Osteoblast (primary cell): ENCODE measurements around the gene ADARB2. TPM values are rescaled to one million over a fixed set of nuclear protein-coding genes. Genes with fewer than 3 reads are reported as not detected.
A peak's percentile ranks its signal among the peaks of the same experiment; 100 is the strongest.

Experiments used
- DNase-seq: peaks from one replicate; pipeline ENCODE4 v3.0.0; 2011; ENCODE audit warnings: low spot score, mixed read lengths; ENCODE audit not compliant: insufficient read length; ENCODE audit errors: missing footprints
- H2AFZ ChIP-seq: 2 replicates; pipeline ENCODE4 v1.6.0; 2011; ENCODE audit warnings: mild to moderate bottlenecking, low read length
- H3K27ac ChIP-seq: 2 replicates; pipeline ENCODE4 v1.5.1; 2011; ENCODE audit warnings: mild to moderate bottlenecking, low read depth, low read length, moderate library complexity
- H3K27me3 ChIP-seq: 2 replicates; pipeline ENCODE4 v1.6.0; 2012; ENCODE audit warnings: mild to moderate bottlenecking, control low read depth, inconsistent platforms, low read length, moderate library complexity; ENCODE audit not compliant: insufficient read depth
- H3K36me3 ChIP-seq: 2 replicates; pipeline ENCODE4 v1.5.1; 2011; ENCODE audit warnings: mild to moderate bottlenecking, low read length, control low read depth, moderate library complexity; ENCODE audit not compliant: insufficient read depth
- H3K4me1 ChIP-seq: 2 replicates; pipeline ENCODE4 v1.5.1; 2011; ENCODE audit warnings: mild to moderate bottlenecking, low read length, control low read depth, moderate library complexity; ENCODE audit not compliant: insufficient read depth
- H3K4me2 ChIP-seq: 2 replicates; pipeline ENCODE4 v1.6.0; 2011; ENCODE audit warnings: mild to moderate bottlenecking, low read length; ENCODE audit not compliant: insufficient read depth
- H3K4me3 ChIP-seq: fragments of 200-600 bp; sonication (generic); 3 replicates; pipeline ENCODE4 v1.5.1; 2012; ENCODE audit warnings: mild to moderate bottlenecking, low read length, inconsistent platforms; ENCODE audit not compliant: insufficient read depth
- H3K79me2 ChIP-seq: 2 replicates; pipeline ENCODE4 v1.6.0; 2012; ENCODE audit warnings: mild to moderate bottlenecking, low read length, control low read depth, inconsistent platforms; ENCODE audit not compliant: insufficient read depth
- H3K9me3 ChIP-seq: 2 replicates; pipeline ENCODE4 v1.5.1; 2011; ENCODE audit warnings: low read depth, low read length, control low read depth
- H4K20me1 ChIP-seq: 2 replicates; pipeline ENCODE4 v1.6.0; 2012; ENCODE audit warnings: mild to moderate bottlenecking, low read length, control low read depth; ENCODE audit not compliant: insufficient read depth
- total RNA-seq: library from RNA; depleted of rRNA; stranded (reverse); fragments of >200 nt; gene quantifications from 2 replicates; pipeline ENCODE4 v1.2.3, GENCODE V29; 2012
- TF ChIP-seq, protein P1 (sequence below): IDR thresholded peaks from 2 replicates; pipeline ENCODE4 v1.5.1; 2011; ENCODE audit warnings: mild to moderate bottlenecking, low read depth, low read length, moderate library complexity; ENCODE audit errors: extremely low read depth

Gene ADARB2
- total RNA-seq, 1 donor, result not detected

DNA sequence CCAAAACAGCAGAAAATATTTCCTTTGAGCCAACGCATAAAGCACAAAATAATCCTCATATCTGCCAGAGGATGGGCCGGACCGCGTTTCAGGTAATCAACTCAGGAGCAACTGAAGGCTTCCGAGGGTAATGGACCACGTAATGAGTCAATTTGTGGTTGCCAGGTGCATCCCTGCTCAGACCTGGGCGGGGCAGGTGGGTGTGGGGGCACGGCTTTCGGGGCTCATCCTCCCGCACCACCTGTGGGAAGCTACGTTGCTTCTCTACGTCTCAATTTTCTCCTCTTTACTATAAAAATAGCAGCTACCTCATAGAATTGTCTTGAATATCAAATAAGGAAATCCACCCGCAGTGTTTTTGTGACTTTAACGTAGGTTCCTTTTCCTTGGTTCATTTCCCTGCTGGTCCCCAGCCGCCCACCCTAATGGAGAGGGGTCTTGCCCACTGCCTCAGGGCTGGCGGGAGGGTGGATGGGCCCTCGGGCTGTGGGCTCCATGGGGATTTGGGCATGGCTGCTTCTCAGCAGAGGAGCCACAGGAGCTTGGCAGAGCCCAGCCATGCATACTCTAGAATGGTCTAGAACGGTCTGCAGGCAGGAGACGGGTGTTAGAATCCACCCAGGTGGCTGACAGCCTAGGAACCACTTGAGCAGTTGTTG is 324.7 kb downstream of the ADARB2 start:
- Histone ChIP-seq H3K27ac (no peak overlapping the region), H3K4me3 (no peak overlapping the region), H4K20me1 (no peaks in the 10 kb centered on the region), H3K36me3 (no peaks in the 10 kb centered on the region), H3K4me2 (no peak overlapping the region), H3K9me3 (peaks cover 3% of the 10 kb centered on the region), H2AFZ (no peak overlapping the region), H3K27me3 (no peaks in the 10 kb centered on the region), H3K4me1 (no peaks in the 10 kb centered on the region), H3K79me2 (no peaks in the 10 kb centered on the region)
- TF ChIP-seq, protein P1, sequence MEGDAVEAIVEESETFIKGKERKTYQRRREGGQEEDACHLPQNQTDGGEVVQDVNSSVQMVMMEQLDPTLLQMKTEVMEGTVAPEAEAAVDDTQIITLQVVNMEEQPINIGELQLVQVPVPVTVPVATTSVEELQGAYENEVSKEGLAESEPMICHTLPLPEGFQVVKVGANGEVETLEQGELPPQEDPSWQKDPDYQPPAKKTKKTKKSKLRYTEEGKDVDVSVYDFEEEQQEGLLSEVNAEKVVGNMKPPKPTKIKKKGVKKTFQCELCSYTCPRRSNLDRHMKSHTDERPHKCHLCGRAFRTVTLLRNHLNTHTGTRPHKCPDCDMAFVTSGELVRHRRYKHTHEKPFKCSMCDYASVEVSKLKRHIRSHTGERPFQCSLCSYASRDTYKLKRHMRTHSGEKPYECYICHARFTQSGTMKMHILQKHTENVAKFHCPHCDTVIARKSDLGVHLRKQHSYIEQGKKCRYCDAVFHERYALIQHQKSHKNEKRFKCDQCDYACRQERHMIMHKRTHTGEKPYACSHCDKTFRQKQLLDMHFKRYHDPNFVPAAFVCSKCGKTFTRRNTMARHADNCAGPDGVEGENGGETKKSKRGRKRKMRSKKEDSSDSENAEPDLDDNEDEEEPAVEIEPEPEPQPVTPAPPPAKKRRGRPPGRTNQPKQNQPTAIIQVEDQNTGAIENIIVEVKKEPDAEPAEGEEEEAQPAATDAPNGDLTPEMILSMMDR, result no peak
- peak; percentile 72 for DNase-seq

DNA sequence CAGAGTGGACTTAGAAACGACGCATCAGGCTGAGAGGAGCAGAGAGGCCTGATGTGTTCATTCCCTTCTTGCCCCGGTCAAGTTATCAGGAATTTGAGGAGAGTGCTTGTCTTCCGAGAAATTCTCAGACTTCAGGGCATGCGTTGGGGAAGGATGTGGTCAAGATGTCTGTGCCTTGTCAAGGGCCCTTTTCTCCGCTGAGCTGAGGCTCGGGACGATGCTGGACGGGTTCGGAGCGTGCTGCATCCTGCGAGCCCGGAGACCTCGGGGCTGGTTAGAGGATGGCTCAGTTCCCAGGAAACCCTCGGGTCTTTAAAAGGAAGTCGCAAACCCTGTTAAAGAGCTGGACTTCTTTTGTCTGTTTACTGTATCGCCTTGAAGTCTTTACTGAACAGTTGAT is 325.4 kb downstream of the ADARB2 start:
- Histone ChIP-seq H3K4me2 (no peak overlapping the region), H2AFZ (no peak overlapping the region), H3K36me3 (no peaks in the 10 kb centered on the region), H3K79me2 (no peaks in the 10 kb centered on the region), H3K9me3 (peaks cover 3% of the 10 kb centered on the region), H3K4me3 (no peak overlapping the region), H4K20me1 (no peaks in the 10 kb centered on the region), H3K27me3 (no peaks in the 10 kb centered on the region), H3K27ac (no peak overlapping the region), H3K4me1 (no peaks in the 10 kb centered on the region)
- TF ChIP-seq, protein P1, result no peak
- peak; percentile 17 for DNase-seq

DNA sequence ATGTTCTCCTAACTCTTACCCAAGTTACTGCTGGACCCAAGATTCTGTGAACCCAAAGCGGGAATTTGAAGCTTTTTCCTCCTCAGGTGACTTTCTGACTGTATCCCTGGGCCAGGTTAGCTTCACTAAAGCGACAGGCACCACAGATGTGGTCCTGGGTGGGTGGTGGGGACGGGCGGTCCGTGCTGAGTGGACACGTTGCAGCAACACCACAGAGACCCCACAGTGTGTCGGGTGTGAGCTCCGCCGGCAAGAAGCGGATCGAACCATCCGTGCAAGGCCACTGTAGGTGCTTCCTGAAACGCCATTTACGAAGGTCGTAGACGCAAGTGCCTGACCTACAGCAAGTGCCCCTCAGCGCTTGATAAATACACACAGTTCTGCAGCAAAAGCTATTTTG is 325.9 kb downstream of the ADARB2 start:
- H3K27me3 ChIP-seq, result no peaks in the 10 kb centered on the region
- no peaks in the 10 kb centered on the region for H3K36me3 ChIP-seq
- no peaks in the 10 kb centered on the region for H4K20me1 ChIP-seq
- H3K27ac ChIP-seq, result no peak overlapping the region
- H3K4me2 ChIP-seq, result no peak overlapping the region
- H3K4me3 ChIP-seq, result no peak overlapping the region
- H3K9me3 ChIP-seq, result peaks cover 3% of the 10 kb centered on the region
- H3K4me1 ChIP-seq, result no peaks in the 10 kb centered on the region
- TF ChIP-seq, protein P1, result no peak
- H3K79me2 ChIP-seq, result no peaks in the 10 kb centered on the region
- DNase-seq, result peak; percentile 26
- no peak overlapping the region for H2AFZ ChIP-seq

DNA sequence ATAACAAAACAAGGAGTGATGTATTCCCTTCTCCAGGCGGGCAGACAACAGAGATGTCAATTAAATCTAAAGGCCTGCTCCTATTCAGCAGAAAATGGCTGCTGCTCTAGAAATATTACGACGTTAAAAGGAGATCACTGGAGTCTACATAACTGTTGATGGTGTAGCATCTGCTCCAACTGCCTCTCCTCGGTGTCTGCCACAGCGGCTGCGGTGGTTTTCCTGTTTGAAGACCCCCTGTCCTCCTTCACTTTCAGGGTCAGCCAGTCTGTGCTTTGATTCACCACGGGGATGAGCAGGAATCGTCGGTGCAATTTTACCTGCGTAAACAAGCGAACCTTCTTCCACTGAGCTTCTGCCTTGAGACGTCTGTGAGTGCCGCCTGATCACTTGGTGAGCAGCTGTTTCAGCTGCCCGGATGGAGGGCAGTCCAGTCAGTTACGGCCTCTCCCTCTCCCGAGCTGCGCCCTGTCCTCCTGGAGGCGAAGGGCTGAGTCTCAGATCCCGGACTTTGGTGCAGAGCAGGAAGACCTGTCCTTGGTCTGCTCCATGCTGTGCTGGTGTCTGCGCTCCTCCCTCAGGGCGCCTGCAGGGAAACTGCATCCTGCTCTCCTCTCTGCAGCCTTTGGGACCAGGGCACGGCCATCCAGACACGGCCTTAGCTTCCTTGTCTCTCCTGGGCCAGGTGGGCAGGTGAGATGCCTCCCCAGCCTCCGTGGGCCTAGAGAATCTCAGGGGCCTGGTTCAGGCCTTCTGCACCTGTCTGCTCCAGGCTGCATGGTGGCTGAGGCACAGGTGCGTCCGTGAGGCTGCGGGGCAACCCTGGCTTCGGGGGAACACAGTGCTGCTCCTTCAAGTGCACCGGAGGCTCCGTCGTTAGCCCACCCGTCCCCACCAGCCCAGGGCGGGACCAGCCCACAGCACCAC is 326.6 kb downstream of the ADARB2 start:
- H3K27me3 ChIP-seq, result no peaks in the 10 kb centered on the region
- H3K4me1 ChIP-seq, result no peaks in the 10 kb centered on the region
- peak; percentile 44 for DNase-seq
- H3K27ac ChIP-seq, result no peak overlapping the region
- no peak overlapping the region for H2AFZ ChIP-seq
- TF ChIP-seq, protein P1, result no peak
- no peak overlapping the region for H3K4me3 ChIP-seq
- no peak overlapping the region for H3K4me2 ChIP-seq
- no peaks in the 10 kb centered on the region for H3K36me3 ChIP-seq
- H3K79me2 ChIP-seq, result no peaks in the 10 kb centered on the region
- H4K20me1 ChIP-seq, result no peaks in the 10 kb centered on the region
- H3K9me3 ChIP-seq, result peaks cover 3% of the 10 kb centered on the region
